H1 (cell line): ENCODE measurements around the gene CDH11. TPM values are rescaled to one million over a fixed set of nuclear protein-coding genes. Genes with fewer than 3 reads are reported as not detected.

ENCODE experiments used
- CTCF ChIA-PET: fragments of 300-600 bp; sonication (Branson Sonifier 250); formaldehyde crosslinking; loops from one replicate; lab custom pipeline; 2021; ENCODE audit not compliant: partially characterized antibody; lab: Charles Lee
- POLR2A ChIA-PET: fragments of 300-600 bp; sonication (Branson Sonifier 250); formaldehyde crosslinking; loops from one replicate; lab custom pipeline; 2021; ENCODE audit warnings: inconsistent platforms; ENCODE audit not compliant: partially characterized antibody; lab: Charles Lee
- DNase-seq, 2 experiments: peaks; one replicate each; pipeline versions ENCODE4 v3.0.0 to v3.0.0-alpha.2; 2010 to 2022; ENCODE audit warnings: low spot score in 2 of 2, low read depth in 1 of 2, mixed read lengths in 1 of 2
- FAIRE-seq: peaks from 2 replicates; lab custom pipeline; 2011; peaks lifted over from hg19 to GRCh38; lab: Jason Lieb, UNC
- H2AFZ ChIP-seq: 2 replicates; pipeline ENCODE4 v1.8.1; 2012; ENCODE audit warnings: low read length, inconsistent platforms
- H2AK5ac ChIP-seq: 2 replicates; pipeline ENCODE4 v1.6.1; 2013; ENCODE audit warnings: low read depth, low read length
- H2BK120ac ChIP-seq: replicated peaks from 2 replicates; pipeline ENCODE3; 2013; ENCODE audit warnings: low read depth, low read length, inconsistent platforms
- H2BK12ac ChIP-seq: 2 replicates; pipeline ENCODE4 v1.6.1; 2013; ENCODE audit warnings: low read depth, low read length
- H2BK15ac ChIP-seq: 2 replicates; pipeline ENCODE4 v1.6.1; 2013; ENCODE audit warnings: low read length
- H2BK20ac ChIP-seq: 2 replicates; pipeline ENCODE4 v1.6.1; 2013; ENCODE audit warnings: low read length
- H2BK5ac ChIP-seq: 2 replicates; pipeline ENCODE4 v1.6.1; 2013; ENCODE audit warnings: low read depth, low read length
- H3K14ac ChIP-seq: 2 replicates; pipeline ENCODE4 v1.6.1; 2013; ENCODE audit warnings: inconsistent platforms; ENCODE audit not compliant: insufficient read length
- H3K18ac ChIP-seq: 2 replicates; pipeline ENCODE4 v1.6.1; 2013; ENCODE audit warnings: low read length; ENCODE audit errors: extremely low read depth
- H3K23ac ChIP-seq: 2 replicates; pipeline ENCODE4 v1.6.1; 2013; ENCODE audit warnings: inconsistent platforms; ENCODE audit not compliant: insufficient read length
- H3K23me2 ChIP-seq: 2 replicates; pipeline ENCODE4 v1.6.1; 2013; ENCODE audit warnings: low read depth, low read length
- H3K27ac ChIP-seq: 2 replicates; pipeline ENCODE4 v1.6.1; 2011; ENCODE audit warnings: low read depth, low read length, inconsistent platforms
- H3K27me3 ChIP-seq, 4 experiments: replicated peaks in 1 of 4; 1 replicate in 1 of 4; 2 replicates in 3 of 4; pipeline versions ENCODE4 v1.6.1 to v1.8.1; 2011 to 2013; ENCODE audit warnings: low read length in 3 of 4, mild to moderate bottlenecking in 3 of 4, inconsistent platforms in 2 of 4, mixed read lengths in 2 of 4, moderate library complexity in 1 of 4; ENCODE audit not compliant: control insufficient read depth in 3 of 4, insufficient read depth in 3 of 4; ENCODE audit errors: extremely low read depth in 1 of 4
- H3K36me3 ChIP-seq, 4 experiments: 2 replicates each; pipeline versions ENCODE4 v1.6.1 to v1.8.1; 2011 to 2013; ENCODE audit warnings: mild to moderate bottlenecking in 4 of 4, low read length in 3 of 4, moderate library complexity in 2 of 4, control low read depth in 1 of 4, inconsistent platforms in 1 of 4; ENCODE audit not compliant: insufficient read depth in 4 of 4, control insufficient read depth in 2 of 4
- H3K4ac ChIP-seq: replicated peaks from 2 replicates; pipeline ENCODE3; 2013; ENCODE audit warnings: low read length, low read depth, mixed read lengths, inconsistent platforms; ENCODE audit not compliant: insufficient read length
- H3K4me1 ChIP-seq, 4 experiments: replicated peaks in 1 of 4; 1 replicate in 1 of 4; 2 replicates in 3 of 4; pipeline versions ENCODE4 v1.6.1 to v1.8.1; 2011 to 2013; ENCODE audit warnings: low read length in 3 of 4, inconsistent platforms in 2 of 4, mixed read lengths in 1 of 4; ENCODE audit not compliant: insufficient read depth in 4 of 4, control insufficient read depth in 3 of 4
- H3K4me2 ChIP-seq, 2 experiments: 2 replicates each; pipeline versions ENCODE4 v1.6.1 to v1.8.1; 2011 to 2013; ENCODE audit warnings: low read depth in 2 of 2, low read length in 2 of 2, control low read depth in 1 of 2, inconsistent platforms in 1 of 2, mild to moderate bottlenecking in 1 of 2; ENCODE audit not compliant: insufficient read depth in 1 of 2
- H3K4me3 ChIP-seq, 4 experiments: fragments of 200-600, 300-600 bp in 1 of 4; sonication (generic), shearing (Covaris generic), sonication (Bioruptor Twin) in 1 of 4; 2 replicates each; pipeline versions ENCODE4 v1.5.1 to v1.8.1; 2011 to 2016; ENCODE audit warnings: low read length in 4 of 4, low read depth in 3 of 4, control low read depth in 2 of 4, inconsistent platforms in 2 of 4, mild to moderate bottlenecking in 2 of 4, mixed read lengths in 1 of 4, moderate library complexity in 1 of 4; ENCODE audit not compliant: insufficient read depth in 2 of 4; ENCODE audit errors: extremely low read depth in 1 of 4
- H3K56ac ChIP-seq: replicated peaks from 2 replicates; pipeline ENCODE3; 2013; ENCODE audit warnings: low read depth, mild to moderate bottlenecking, mixed read lengths, low read length, inconsistent platforms; ENCODE audit not compliant: insufficient read length
- H3K79me1 ChIP-seq: 2 replicates; pipeline ENCODE4 v1.6.1; 2013; ENCODE audit warnings: low read depth, low read length, control low read depth
- H3K79me2 ChIP-seq, 2 experiments: 2 replicates each; pipeline versions ENCODE4 v1.6.1 to v1.8.1; 2012 to 2013; ENCODE audit warnings: low read length in 2 of 2, mild to moderate bottlenecking in 2 of 2, inconsistent platforms in 1 of 2; ENCODE audit not compliant: insufficient read depth in 2 of 2, control insufficient read depth in 1 of 2
- H3K9ac ChIP-seq, 4 experiments: replicated peaks in 1 of 4; 1 replicate in 1 of 4; 2 replicates in 3 of 4; pipeline versions ENCODE4 v1.6.1 to v1.8.1; 2011 to 2013; ENCODE audit warnings: low read depth in 3 of 4, low read length in 3 of 4, control low read depth in 2 of 4, mild to moderate bottlenecking in 2 of 4, moderate library complexity in 2 of 4, inconsistent platforms in 1 of 4; ENCODE audit errors: extremely low read depth in 1 of 4
- H3K9me3 ChIP-seq, 2 experiments: 2 replicates each; pipeline versions ENCODE4 v1.6.1 to v1.8.1; 2012 to 2013; ENCODE audit warnings: mild to moderate bottlenecking in 2 of 2, moderate library complexity in 2 of 2, control low read depth in 1 of 2, inconsistent platforms in 1 of 2, low read depth in 1 of 2, low read length in 1 of 2, mixed read lengths in 1 of 2; ENCODE audit not compliant: insufficient read depth in 2 of 2
- H4K20me1 ChIP-seq, 2 experiments: replicated peaks in 1 of 2; 2 replicates each; pipeline versions ENCODE3 to v1.8.1; 2011 to 2013; ENCODE audit warnings: inconsistent platforms in 2 of 2, low read length in 2 of 2, mild to moderate bottlenecking in 1 of 2; ENCODE audit not compliant: insufficient read depth in 2 of 2, control insufficient read depth in 1 of 2
- H4K5ac ChIP-seq: 2 replicates; pipeline ENCODE4 v1.6.1; 2013; ENCODE audit warnings: low read length, low read depth, mixed read lengths, inconsistent platforms; ENCODE audit not compliant: insufficient read length
- H4K8ac ChIP-seq: 2 replicates; pipeline ENCODE4 v1.8.0; 2013; ENCODE audit warnings: mild to moderate bottlenecking, moderate library complexity, low read length, inconsistent platforms; ENCODE audit not compliant: insufficient read depth; ENCODE audit errors: extremely low read depth
- H4K91ac ChIP-seq: replicated peaks from 2 replicates; pipeline ENCODE3; 2013; ENCODE audit warnings: low read length, mixed read lengths, inconsistent platforms; ENCODE audit not compliant: insufficient read length
- JUND ChIP-seq: IDR thresholded peaks from 2 replicates; pipeline ENCODE4 v1.6.1; 2011; ENCODE audit warnings: mild to moderate bottlenecking, improper control_type of control experiment, low read length
- NANOG ChIP-seq: IDR thresholded peaks from 2 replicates; pipeline ENCODE4 v1.6.1; 2011; ENCODE audit warnings: low read length, low read depth, mild to moderate bottlenecking, inconsistent platforms; ENCODE audit not compliant: insufficient read depth, poor library complexity, severe bottlenecking
- RAD21 ChIP-seq, 2 experiments: IDR thresholded peaks in 1 of 2; conservative IDR thresholded peaks in 1 of 2; 2 replicates each; pipeline ENCODE4 v1.6.1; 2011; ENCODE audit warnings: low read depth in 2 of 2, low read length in 2 of 2, improper control_type of control experiment in 1 of 2, inconsistent platforms in 1 of 2, mild to moderate bottlenecking in 1 of 2, moderate library complexity in 1 of 2
- TAF1 ChIP-seq: IDR thresholded peaks from 2 replicates; pipeline ENCODE4 v1.6.1; 2011; ENCODE audit warnings: mild to moderate bottlenecking, low read depth, low read length
- WGBS, 2 experiments: shearing (Covaris generic) in 1 of 2; methylation state at CpG; one replicate each; pipeline versions ENCODE4 v1.1.6 to v1.1.7; 2013 to 2015; ENCODE audit warnings: low lambda C conversion rate in 2 of 2, mixed read lengths in 2 of 2, inconsistent platforms in 1 of 2, low coverage in 1 of 2, missing lambda C conversion rate in 1 of 2; ENCODE audit not compliant: insufficient replicate concordance in 2 of 2, insufficient coverage in 1 of 2, insufficient read length in 1 of 2; ENCODE audit errors: extremely low coverage in 1 of 2, missing lambda C conversion rate in 1 of 2; 5-methylcytosine and 5-hydroxymethylcytosine counted together
- polyA plus RNA-seq, 7 experiments: library from polyadenylated mRNA; depleted of rRNA in 3 of 7; stranded (reverse) in 5 of 7; unstranded in 2 of 7; fragments of >200 nt in 5 of 7; fragments of 200-250 nt in 2 of 7; gene quantifications; 1 replicate in 5 of 7; 2 replicates in 1 of 7; 4 replicates in 1 of 7; pipeline versions ENCODE4 v1.2.1 to v1.2.3, GENCODE V29; 2011 to 2013; ENCODE audit warnings: missing spikeins in 2 of 7, mixed read lengths in 2 of 7
- total RNA-seq: library from RNA; stranded (reverse); fragmentation: NEBNext Ultra II Directional; extraction: Animal tissue kit (Norgen Biotek cat#: 25700); gene quantifications from 2 replicates; pipeline ENCODE4 v1.2.1, GENCODE V29; 2021

CDH11 gene
- total and polyA plus RNA-seq, 2 of the 8 experiments (the other 6 are each of a cell fraction or from before 2014, with no cell fraction given) = 3.3 to 8.4 TPM

DNA sequence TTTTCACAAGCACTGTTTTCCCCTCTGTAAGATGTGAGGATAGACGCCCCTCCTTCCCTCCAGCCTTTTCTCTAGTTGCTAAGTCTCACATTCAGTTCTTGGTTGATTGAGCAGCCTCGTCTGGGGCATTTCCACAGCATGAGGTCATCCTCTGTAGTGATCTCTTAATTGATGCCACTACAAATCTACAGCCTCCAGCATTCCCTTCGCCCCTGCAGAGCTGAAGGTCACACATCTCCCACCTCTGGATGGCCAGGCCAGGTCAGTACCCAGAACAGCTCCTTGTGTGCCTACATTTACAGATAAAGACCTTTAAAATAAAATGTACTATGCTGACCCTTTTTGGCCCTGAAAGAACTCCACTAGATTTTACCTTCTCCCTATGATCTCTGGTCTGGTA lies 32.5 kb upstream of the CDH11 start:
- H3K56ac ChIP-seq = no peak overlapping the region
- H2BK12ac ChIP-seq = no peak overlapping the region
- no peak overlapping the region for H4K91ac ChIP-seq
- H4K20me1 ChIP-seq = no peaks in the 10 kb centered on the region
- no peak overlapping the region for H3K4me3 ChIP-seq
- ChIA-PET POLR2A (interaction anchor here (0.7 kb wide), 1 partner anchor 68 kb away, joined by 4 read pairs; no protein-coding TSS in a partner anchor), CTCF (no interaction called here)
- H4K8ac ChIP-seq = no peak overlapping the region
- H2AFZ ChIP-seq = no peak overlapping the region
- H3K36me3 ChIP-seq = no peaks in the 10 kb centered on the region
- peak; percentile 48 for FAIRE-seq
- H3K14ac ChIP-seq = no peak overlapping the region
- H2BK20ac ChIP-seq = no peak overlapping the region
- DNase-seq = peak in 1 of 2 experiments; percentile 59
- no peak overlapping the region for H2BK15ac ChIP-seq
- H3K4me2 ChIP-seq = no peak overlapping the region
- H2BK120ac ChIP-seq = no peak overlapping the region
- TF ChIP-seq TAF1 (no peak), NANOG (peak; percentile 51), JUND (peak; percentile 41; the same call in 1 of the 2 replicates), RAD21 (IDR thresholded peaks at IDR 0.05 in 1 of 2, conservative IDR thresholded peaks at IDR 0.05 in 1 of 2; ENCODE audit: low read depth in 2 of 2, low read length in 2 of 2) (0 out of 4 replicates have a peak, but pooled peaks of 1 of the 2 experiments have one; percentile 0)
- TF ChIP-seq, all 59 proteins: peak for 3
- Histone ChIP-seq H3K79me2 (no peaks in the 10 kb centered on the region), H3K79me1 (no peaks in the 10 kb centered on the region), H3K4ac (no peak overlapping the region), H3K23me2 (no peaks in the 10 kb centered on the region; the same call in 1 of the 2 replicates), H3K9me3 (no peaks in the 10 kb centered on the region), H3K9ac (no peak overlapping the region), H2BK5ac (no peak overlapping the region), H2AK5ac (no peak overlapping the region), H3K27ac (no peak overlapping the region), H3K23ac (no peak overlapping the region), H3K4me1 (peaks cover 0 to 3% (median 0%) of the 10 kb centered on the region in 4 experiments; a peak in 1 of 7 replicates), H3K27me3 (no peaks in the 10 kb centered on the region), H3K18ac (no peak overlapping the region), H4K5ac (no peak overlapping the region)
- WGBS, 2 experiments = 40% methylated on average over 3 of the region's 3 CpGs; no CpG with 5 or more reads in 1 of the 2 experiments
